T-helper 9 cell (primary cell): Measurements from ENCODE around the gene SMG1.

Experiments used
- DNase-seq: peaks from one replicate; pipeline ENCODE4 v3.0.0-alpha.2; 2020

The SMG1 gene

DNA sequence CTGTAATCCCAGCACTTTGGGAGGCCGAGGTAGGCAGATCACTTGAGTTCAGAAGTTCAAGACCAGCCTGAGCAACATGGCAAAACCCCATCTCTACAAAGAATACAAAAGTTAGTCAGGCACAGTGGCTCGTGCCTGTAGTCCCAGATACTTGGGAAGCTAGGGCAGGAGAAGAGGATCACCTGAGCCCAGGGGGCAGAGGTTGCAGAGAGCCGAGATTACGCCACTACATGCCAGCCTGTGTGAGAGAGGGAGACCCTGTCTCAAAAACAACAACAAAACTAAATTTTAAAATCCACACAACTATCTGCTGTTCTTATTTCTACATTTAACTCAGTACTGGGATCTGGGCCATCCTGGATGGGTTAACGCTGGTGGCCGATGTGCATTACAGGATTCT is 83.6 kb downstream of the SMG1 start:
- DNase-seq = no peak

DNA sequence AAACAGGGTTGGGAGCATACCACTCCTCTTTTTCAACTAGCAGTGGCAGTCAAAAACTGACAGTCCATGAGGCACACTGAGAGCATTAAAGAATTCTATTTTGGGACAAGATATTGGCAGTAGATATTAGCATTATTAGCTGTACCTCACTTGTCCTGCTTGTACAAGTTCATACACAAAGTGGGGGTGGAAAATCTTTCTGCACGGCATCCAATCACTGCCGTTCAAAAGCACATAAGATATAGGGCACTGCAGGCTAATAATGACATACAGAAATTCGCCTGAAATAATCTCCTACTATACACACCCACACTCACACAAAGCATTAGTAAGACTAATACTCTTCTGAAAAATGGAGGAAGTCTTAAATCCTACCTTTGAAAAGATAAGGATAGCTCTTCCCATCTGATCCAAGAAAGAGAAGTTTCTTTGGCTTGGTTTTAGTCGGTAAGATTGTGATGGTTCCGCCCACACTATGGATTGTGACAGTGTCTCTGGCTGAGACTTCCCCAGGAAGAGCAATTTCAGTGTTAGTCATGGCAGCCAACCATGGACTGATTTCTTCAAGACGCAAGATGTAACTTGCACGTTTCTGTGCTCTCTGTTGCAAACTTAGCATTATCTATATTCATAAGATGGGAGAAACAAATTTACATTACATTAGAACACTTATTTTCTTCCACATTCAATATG is 84.2 kb downstream of the SMG1 start:
- no peak for DNase-seq

DNA sequence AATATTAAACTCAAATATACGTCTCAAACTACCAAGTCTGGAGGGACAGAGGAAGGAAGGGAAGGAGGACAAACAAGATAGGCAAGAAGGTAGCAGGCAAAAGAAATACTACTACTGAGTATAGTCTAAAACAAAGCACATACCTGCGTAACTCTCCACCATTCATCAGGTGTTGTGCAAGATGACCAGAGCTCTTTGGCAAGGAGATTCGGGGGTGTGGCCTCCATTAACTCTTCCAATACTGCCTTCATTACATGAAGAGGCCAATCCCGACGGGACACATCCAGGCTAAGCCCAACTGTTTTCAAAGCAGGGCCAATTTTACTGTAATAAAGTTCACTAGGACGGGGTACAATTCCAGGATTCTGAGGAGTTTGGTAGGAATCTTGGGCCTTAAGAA is 86.7 kb downstream of the SMG1 start:
- DNase-seq = no peak

DNA sequence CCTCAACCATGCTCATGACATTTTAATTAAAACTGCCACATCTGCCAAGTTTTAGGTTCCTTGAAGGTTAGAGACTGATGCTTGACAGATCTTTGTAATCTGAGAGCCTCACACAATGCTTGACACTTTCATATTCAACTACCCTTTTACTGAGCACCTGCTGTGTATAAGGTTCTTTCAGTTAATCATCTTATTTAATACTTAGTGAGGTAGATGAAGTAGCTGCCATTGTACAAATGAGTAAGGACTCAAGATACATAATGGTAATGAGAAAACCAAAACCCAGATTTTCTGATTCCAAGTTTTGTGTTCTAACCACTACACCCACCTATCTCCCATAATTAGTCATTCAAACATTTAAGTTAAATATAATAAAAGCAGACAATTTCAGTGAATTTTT is 89.5 kb downstream of the SMG1 start:
- DNase-seq = no peak

DNA sequence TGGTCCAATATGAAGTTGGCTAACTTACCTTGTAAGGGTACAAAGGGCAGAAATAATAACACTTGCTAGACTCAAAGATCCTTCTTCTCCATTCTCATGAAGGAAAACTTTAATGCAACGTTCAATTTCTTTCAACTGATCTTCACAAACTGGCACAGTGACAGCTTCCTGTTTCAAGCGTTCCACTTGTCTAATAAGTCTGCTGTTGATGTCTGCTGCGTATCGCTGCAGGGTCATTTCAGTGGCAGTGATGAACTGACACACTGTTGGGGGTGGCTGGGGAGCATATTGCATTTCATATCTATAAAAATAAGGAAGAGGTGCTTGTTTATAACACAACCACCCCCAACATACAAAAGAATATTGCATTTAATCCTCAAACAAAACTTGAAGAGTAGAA is 91.3 kb downstream of the SMG1 start:
- DNase-seq = no peak

DNA sequence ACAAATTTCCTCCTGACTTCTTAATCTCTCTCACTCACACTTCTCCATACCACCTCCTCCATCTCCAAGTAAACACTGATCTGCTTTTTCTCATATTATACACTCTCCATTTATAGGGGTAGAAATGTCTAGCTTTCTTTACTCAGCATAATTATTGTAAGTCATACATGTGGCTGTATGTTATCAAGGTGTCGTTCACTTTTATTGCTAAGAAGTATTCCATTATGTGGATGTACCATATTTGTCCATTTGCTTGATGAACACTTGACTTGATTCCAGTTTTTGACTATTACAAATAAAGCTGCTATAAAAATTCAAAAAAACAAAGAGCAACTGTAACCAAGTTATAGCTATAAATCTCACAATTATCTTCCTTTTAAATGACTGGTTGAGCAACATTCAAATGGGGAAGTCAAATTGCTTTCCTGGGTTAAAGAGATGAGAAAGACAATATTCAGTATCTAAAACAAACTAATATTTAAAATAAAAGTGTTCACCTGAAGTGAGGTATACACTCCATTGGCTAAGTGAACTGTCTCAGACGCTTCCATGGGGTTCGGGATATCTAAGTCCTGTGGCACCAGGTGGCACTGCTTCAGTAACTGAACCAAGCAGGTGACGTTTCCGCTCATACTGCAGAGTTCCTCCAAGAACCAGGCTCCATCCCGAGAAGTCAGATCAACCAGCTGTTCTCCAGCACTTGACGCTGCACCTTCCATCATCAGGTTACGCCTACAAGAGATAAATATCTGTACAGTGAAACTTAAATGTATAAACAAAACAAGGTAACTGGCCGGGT is 92.3 kb downstream of the SMG1 start:
- DNase-seq = no peak

DNA sequence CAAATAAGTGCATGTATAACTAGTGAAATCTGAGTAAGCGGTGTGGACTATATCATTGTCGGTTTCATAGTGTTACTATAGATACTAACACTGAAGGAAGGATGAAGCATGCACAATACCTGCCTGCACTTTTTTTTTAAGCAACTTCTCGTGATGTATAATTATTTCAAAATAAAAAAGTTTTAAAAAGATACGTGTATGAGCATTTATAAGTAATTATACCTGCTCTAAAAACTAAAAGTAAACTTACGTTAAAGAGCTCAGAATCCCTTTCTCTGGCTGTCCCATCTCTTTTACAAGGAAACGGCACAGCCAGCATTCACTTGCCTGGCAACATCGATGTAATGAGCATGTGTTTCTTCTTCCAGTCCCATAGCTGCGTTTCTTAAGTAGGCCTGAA is 93.6 kb downstream of the SMG1 start:
- no peak for DNase-seq

DNA sequence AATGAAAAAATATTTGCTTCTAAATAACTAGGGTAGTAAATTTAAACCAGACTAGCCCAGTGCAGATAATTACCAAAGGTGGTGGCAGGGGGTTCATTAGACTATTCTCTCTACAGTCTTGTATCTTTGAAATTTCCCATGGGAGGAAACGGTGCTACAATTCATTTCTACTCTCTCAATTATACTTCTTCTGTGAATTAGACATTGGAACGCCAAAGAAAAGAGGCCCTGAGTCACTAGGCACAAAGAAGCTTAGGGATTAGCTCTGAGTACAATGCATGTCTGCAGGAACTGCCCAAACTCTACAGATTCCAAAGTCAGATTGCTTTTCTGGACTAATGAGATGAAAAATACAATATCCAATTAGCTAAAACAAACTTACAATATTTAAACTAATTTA is 94.2 kb downstream of the SMG1 start:
- no peak for DNase-seq

DNA sequence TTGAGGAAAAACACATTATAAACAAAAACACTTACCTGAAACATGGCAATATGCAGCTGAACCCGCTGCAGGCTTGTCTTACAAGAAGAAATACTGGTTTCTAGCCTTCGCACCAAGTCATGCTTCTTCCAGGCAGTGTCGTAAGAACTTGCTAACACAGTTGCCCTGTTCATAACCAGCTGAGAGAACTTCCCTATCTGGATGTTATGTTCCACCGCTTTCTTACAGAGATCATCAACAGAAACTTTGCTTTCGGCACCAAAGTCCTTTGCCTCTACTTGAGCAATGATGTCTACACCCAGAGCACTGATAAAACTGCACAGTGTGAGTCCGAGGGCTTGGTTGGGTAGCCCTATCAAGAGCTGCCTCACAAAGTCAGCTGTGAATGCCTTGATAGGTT is 97.0 kb downstream of the SMG1 start:
- DNase-seq = no peak

DNA sequence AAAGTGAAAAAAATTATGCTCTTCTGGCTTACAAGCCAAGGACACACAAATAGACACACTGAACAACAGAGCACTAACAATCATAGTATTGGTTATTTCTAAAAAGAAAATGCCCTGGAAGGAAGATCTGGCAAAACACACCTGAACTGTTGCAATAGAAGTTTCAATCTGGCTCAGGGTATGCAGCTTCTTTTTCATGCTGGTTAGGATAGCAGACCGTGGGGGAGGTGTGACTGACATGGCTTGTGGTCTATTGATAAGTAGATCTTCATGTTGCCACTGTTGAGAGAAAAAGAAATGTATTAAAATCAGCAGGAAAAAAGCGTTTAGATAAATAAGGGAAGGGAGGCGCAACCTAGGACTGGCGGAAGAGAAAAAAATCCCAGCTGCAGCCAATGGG is 98.3 kb downstream of the SMG1 start:
- no peak for DNase-seq

DNA sequence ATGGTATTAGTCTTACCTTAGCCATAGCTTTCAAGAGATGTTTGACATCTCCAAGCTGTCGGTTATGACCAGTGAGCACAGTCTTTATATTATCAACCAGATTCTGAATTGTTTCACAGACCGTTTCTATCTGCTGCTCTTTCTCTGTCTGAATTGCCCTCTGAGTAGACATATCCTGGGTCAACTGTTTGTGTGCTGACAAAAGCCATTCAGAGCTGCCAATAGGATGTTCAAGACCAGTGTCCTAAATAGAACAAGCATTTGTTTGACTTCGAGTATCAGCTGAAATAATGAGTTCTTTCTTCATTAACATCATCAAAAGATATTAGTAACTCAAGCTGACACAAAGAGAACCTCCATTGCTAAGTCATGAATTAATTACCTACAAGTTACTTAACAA is 109.9 kb downstream of the SMG1 start:
- DNase-seq = no peak

DNA sequence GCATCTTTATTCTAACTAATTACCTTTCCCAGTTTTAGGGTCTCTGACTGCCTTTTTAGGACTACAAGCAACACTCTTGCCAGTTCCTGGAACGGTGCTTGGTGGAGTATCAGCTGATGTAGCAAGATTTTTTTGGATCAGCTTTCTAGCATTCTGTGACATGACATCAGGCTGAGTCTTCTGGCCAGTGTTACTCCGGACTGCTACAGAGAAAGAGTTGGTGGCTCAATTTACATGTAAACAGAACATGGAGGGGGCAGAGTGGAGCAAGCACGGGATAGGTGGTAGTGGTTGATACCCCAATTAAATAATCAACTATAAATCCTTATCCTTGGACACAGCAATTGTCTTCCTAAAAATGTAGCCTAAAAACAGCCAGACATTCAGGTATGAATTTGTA is 114.3 kb downstream of the SMG1 start:
- DNase-seq = no peak

DNA sequence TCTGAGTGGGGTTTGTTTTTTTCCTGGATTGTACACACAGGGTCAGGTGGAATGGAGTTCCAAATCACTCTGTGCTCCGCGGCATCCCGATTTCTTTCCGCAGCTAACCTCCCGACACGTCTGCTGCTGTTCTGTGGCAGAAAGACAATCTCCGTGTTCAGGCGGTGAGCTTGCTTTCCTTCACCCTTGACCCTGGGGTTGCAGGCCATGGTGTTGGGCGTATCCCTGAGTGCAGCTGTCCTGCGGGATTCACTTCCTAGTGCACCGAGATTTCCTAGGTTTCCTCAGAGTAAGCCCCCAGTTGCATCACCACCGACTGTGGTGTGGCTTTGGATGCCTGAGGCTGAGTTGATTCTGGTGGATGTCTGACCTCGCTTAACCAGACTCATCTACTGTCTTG is 117.0 kb downstream of the SMG1 start:
- no peak for DNase-seq

DNA sequence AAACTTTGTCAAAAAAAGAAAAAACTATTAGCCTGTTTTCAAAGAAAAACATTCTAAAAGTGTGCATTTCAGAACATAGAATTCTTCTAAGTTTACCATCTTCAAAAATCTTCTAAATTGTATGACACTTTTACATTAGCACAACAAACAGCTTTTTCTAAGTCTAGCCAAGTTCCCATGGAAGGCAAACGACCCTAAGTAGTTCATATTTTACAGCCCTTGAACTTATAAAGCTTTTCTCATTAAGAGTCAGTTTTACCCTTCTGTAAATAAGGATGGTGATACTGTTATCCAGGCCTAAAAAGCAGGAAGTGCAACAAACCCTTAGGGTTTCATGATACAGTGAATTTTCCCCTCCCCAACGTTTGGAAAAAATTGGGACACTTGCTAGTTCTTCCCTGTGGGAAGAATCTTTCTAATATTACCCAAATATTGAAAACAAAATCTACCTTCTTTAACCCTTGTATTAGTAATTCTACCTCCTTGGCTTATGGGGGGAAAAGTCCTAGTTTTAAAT is 120.9 kb downstream of the SMG1 start:
- DNase-seq = no peak

DNA sequence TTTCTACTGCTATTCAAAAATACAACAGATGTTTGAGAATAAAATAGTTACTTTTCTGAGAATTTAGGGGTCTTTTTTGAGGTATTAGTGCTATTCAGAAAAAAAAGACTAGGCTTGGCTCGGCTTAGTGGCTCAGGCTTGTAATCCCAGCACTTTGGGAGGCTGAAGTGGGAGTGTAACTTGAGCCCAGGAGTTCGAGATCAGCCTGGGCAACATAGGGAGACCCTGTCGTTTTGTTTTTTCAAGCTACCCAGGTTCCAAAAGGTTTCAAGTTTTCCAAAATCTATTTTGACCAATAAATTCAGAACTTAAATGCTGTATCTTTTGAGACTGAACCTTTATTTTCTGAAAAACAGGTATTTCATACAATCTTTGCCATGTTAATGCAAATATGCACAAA is 121.7 kb downstream of the SMG1 start:
- DNase-seq = no peak

DNA sequence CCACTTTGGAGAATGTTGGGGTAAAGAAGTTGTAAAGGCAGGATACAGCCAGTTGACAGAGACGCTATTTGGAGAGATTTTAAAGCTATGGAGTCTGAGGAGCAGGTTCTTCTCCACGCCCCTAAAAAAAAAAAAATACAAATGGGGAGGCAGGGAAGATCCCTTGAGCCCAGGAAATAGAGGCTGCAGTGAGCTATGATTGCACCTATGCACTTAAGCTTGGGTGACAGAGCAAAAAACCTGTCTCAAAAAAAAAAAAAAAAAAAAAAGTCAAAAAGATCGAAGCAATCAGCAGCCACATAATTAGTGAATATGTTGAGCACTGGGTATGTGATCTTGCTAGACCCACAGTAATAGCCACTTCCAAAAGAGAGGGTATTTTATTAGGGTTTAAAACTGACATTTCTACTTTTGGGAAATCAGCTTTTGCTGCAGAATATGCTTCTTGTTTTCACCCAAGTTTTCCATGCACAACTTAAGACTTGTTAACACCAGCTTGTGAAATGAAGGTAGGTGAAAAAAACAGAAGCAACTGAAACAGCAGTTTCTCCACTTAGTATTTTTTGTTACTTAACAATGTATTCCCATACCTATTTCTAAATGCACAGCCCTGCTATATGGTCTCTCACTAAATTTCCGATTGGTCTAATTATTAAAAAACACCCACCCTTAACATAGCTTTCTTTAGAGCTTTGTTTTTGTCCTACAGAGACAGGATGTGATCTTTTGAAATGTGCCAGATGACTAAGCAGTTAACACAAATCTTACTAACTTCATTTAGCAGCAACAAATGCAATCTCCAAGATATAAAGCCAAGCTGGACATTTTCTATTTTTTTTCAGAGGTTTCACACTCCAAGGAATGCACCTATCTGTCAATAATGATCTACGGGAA is 122.4 kb downstream of the SMG1 start:
- DNase-seq = no peak

DNA sequence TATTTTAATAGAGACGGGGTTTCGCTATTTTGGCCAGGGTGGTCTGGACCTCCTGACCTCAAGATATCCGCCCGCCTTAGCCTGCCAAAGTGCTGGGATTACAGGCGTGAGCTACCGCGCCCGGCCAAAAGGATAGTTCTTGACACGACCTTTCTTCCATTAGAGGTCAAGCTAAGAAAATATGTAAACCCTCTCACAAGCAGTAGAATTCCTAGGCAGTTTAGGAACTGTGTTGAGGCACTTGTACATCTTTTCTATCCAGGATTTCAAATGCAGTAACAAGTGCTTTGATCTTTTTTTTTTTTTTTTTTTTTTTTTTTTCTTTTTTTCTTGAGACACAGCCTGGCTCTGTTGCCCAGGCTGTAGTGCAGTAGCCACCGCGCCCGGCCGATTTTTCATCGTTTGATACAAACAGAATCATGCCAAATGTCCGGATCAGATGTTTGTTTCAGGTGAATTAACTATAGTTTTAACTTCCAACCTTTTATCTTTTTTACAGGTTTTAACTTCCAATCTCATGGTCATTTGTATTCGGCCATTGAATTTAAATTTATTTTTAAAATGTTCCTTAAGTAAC is 123.4 kb downstream of the SMG1 start:
- no peak for DNase-seq

DNA sequence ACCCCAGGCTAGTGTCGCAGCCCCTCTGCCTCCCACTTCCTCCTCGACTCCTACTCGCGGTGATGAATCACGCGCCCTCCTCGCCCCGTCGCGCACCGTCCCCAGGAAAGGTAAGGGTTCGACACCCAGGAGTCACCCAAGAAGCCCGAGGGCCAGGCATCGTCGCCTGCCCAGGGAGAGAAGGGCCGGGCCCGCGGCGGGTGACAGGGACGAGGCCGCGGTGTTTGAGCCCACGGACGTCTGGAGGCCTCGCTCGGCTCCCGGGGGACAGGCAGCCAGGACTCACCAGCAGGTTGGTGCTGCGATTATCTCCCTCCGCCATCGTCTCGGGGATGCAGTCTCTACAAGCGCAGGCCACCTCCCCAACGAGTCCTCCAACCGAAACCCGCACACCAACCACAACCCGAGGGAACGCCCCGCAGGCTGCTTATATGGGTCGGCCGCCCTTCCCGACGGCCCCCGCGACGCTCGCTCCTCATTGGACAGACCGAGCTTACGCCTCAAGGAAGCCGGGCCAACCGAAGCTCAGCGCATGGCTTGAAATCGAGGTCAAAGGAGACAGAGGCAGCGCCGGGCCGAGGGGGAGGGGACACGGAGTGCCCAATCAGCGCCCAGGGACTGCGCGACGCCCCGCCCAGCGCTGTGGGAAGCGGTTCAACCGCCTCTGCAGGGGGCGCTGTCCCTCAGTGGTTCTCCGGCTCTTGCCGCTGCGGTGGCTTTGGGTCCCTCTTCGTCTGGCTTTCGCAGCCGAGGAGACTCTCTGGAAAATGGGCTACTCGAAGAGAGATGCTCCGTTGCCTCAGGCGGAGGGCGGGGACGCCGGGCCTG is 124.8 kb downstream of the SMG1 start, which contains the start of gene ARL6IP1:
ARL6IP1 (minus strand) TSS at position 405 of the 828 bp plus-strand sequence; CDS start at position 322, 83 bp downstream.
- peak; percentile 98 for DNase-seq

DNA sequence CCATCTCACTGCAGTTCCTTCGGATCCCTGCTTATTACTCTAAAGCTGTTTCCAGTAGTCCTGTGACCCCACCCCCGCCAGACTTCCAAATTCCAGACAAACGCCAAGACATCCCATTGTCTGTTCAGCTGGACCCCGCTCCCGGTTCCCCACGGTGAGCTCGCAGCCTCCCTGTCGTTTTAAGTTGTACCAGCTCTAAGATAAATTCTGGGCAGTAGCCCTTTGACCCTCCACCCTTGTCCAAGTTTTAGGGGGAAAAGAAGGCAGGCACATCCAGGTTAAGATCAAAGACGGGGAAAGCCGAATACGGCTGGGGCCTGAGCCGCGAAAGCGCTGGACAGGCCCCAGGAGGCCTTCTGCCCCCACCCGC is 125.4 kb downstream of the SMG1 start:
- no peak for DNase-seq

DNA sequence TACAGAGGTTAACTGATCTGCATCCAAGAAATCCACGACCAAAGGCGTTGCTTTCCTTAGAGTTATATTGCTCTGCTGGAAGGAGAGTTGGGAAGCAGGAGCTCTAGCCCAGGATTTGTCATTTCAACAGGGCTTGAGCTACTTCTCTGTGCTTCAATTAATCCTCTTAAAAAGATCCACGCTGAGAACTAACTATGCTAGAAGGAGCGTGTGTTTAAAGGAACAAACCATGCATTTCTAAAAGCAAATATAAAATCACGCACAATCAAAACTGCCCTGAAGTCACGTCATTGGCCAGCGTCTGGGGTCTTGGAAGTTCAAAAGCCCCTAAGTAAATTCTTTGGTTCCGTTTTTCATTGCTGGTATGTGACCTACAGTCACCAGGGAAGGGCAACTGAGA is 125.9 kb downstream of the SMG1 start:
- DNase-seq = no peak

DNA sequence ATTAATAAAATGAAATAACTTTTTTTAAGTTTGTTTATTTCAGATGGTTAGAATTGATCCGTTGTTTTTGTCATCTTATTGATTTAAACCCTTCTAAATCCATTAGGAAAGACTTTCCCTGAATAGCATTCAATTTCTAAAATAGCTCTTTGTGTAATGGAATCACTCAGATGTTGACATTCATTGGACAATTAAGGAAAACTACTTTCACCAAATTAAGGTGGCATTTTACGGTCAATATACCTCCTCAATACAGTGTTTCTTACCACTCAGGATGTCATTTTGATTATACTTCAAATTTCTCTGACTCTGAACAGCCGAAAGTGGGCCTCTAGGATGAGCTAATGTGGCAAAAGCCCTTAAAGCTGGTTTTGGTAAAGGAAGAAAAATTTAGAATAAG is 126.7 kb downstream of the SMG1 start:
- no peak for DNase-seq

DNA sequence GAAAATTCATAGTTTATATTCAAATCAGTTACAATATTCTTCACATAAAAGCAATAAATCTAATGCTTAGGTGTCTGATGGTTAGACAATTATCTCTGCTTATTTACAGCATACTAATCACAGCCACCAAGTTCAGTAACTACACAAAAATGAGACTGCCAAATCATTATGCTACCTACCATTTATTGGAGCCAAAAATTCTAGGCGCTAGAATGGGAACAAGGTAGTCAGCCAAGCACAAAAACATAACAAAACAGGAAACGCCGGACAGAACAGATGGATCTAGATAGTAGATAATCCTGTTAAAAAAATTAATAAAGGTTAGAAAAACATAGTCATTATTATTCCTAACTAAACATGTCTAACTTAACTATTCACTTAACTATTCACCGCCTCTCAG is 128.5 kb downstream of the SMG1 start:
- DNase-seq = no peak
